Measurements from ENCODE around the gene PPP2R5B. TPM values are rescaled to one million over a fixed set of nuclear protein-coding genes. Genes with fewer than 3 reads are reported as not detected.
A peak's percentile ranks its signal among the peaks of the same experiment; 100 is the strongest.

The PPP2R5B gene
- total RNA-seq, 2 experiments from 2014 or later = 16.8 to 18.3 TPM

GRCh38 chr11:64887234-64887756 is 37.2 kb upstream of the PPP2R5B start:
- Histone ChIP-seq H3K36me3 (ENCODE audit: insufficient read depth, low read length) (no peaks in the 10 kb centered on the region), H3K4me1 (ENCODE audit: insufficient read depth, low read length) (peaks cover 39% of the 10 kb centered on the region), H3K9me3 (ENCODE audit: control insufficient read depth in 1 of 2, insufficient read depth in 1 of 2, low read length in 2 of 2) (no peaks in the 10 kb centered on the region), H3K4me3 (ENCODE audit: low read length) (no peak overlapping the region), H3K27ac (ENCODE audit: low read depth in 1 of 2, low read length in 2 of 2) (peak overlapping the region in 1 of 2 donors; percentile 19), H3K27me3 (ENCODE audit: control insufficient read depth in 1 of 2, insufficient read depth in 2 of 2, low read length in 2 of 2) (no peaks in the 10 kb centered on the region)
- TF ChIP-seq, protein P1, sequence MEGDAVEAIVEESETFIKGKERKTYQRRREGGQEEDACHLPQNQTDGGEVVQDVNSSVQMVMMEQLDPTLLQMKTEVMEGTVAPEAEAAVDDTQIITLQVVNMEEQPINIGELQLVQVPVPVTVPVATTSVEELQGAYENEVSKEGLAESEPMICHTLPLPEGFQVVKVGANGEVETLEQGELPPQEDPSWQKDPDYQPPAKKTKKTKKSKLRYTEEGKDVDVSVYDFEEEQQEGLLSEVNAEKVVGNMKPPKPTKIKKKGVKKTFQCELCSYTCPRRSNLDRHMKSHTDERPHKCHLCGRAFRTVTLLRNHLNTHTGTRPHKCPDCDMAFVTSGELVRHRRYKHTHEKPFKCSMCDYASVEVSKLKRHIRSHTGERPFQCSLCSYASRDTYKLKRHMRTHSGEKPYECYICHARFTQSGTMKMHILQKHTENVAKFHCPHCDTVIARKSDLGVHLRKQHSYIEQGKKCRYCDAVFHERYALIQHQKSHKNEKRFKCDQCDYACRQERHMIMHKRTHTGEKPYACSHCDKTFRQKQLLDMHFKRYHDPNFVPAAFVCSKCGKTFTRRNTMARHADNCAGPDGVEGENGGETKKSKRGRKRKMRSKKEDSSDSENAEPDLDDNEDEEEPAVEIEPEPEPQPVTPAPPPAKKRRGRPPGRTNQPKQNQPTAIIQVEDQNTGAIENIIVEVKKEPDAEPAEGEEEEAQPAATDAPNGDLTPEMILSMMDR (IDR thresholded peaks at IDR 0.05) = no peak
- ChIA-PET CTCF (interaction anchor here (1.0 to 4.9 kb wide), 7 partner anchors 9 to 109 kb away, joined by 4 to 136 read pairs (median 20); partner anchors contain the start of genes CDC42BPG, EHD1 and SF1), POLR2A (interaction anchor here (2.0 to 17.7 kb wide), 2 partner anchors 10 to 30 kb away, joined by 28 to 767 read pairs; partner anchors contain the start of genes CDC42BPG and EHD1)
- Mint-ChIP-seq H3K27me3 (no peaks in the 10 kb centered on the region), H3K4me1 (ENCODE audit: low read depth) (peaks cover 26% of the 10 kb centered on the region), H3K4me3 (no peak overlapping the region), H3K9me3 (no peaks in the 10 kb centered on the region), H3K27ac (peak overlapping the region; percentile 75), H3K36me3 (ENCODE audit: low read depth) (no peaks in the 10 kb centered on the region)
- intact Hi-C loops (cut with DNase I, micrococcal nuclease) = loop anchor here in 1 of 2 experiments (5.0 kb wide), 1 partner anchor 85 kb away; the partner anchor contains the start of gene MAP4K2
- DNase-seq (no peak), ATAC-seq (ENCODE audit: poor library complexity) (no peak)

GRCh38 chr11:64887757-64888405 is 36.6 kb upstream of the PPP2R5B start:
- ATAC-seq (ENCODE audit: poor library complexity) = peak; percentile 87
- H3K9me3 Mint-ChIP-seq = no peaks in the 10 kb centered on the region
- H3K36me3 ChIP-seq (ENCODE audit: insufficient read depth, low read length) = no peaks in the 10 kb centered on the region
- H3K27ac ChIP-seq (ENCODE audit: low read depth in 1 of 2, low read length in 2 of 2) = peak overlapping the region in 1 of 2 donors; percentile 19
- H3K9me3 ChIP-seq (ENCODE audit: control insufficient read depth in 1 of 2, insufficient read depth in 1 of 2, low read length in 2 of 2) = no peaks in the 10 kb centered on the region
- ChIA-PET CTCF (interaction anchor here (0.6 to 4.9 kb wide), 14 partner anchors 10 to 445 kb away, joined by 3 to 136 read pairs (median 6); partner anchors contain the start of genes CDC42BPG, DPF2, EHD1 and PPP2R5B), POLR2A (interaction anchor here (0.6 to 17.7 kb wide), 4 partner anchors 10 to 109 kb away, joined by 3 to 767 read pairs (median 16); partner anchors contain the start of genes CDC42BPG and EHD1)
- H3K36me3 Mint-ChIP-seq (ENCODE audit: low read depth) = no peaks in the 10 kb centered on the region
- intact Hi-C loops (cut with DNase I, micrococcal nuclease) = loop anchor here in 1 of 2 experiments (5.0 kb wide), 1 partner anchor 86 kb away; the partner anchor contains the start of gene MAP4K2
- peaks cover 39% of the 10 kb centered on the region for H3K4me1 ChIP-seq (ENCODE audit: insufficient read depth, low read length)
- peaks cover 26% of the 10 kb centered on the region for H3K4me1 Mint-ChIP-seq (ENCODE audit: low read depth)
- H3K4me3 ChIP-seq (ENCODE audit: low read length) = peak overlapping the region; percentile 4
- no peaks in the 10 kb centered on the region for H3K27me3 ChIP-seq (ENCODE audit: control insufficient read depth in 1 of 2, insufficient read depth in 2 of 2, low read length in 2 of 2)
- no peaks in the 10 kb centered on the region for H3K27me3 Mint-ChIP-seq
- TF ChIP-seq, protein P1 (IDR thresholded peaks at IDR 0.05) = peak; percentile 97
- peak overlapping the region; percentile 74 for H3K4me3 Mint-ChIP-seq
- peak; percentile 72 to 91 (median 84) for DNase-seq
- peak overlapping the region; percentile 75 for H3K27ac Mint-ChIP-seq

- DNase-seq = no peak
- Mint-ChIP-seq H3K36me3 (ENCODE audit: low read depth) (no peaks in the 10 kb centered on the region), H3K4me1 (ENCODE audit: low read depth) (peaks cover 26% of the 10 kb centered on the region), H3K27me3 (no peaks in the 10 kb centered on the region), H3K9me3 (no peaks in the 10 kb centered on the region), H3K27ac (peak overlapping the region; percentile 41), H3K4me3 (peak overlapping the region; percentile 74)
- ChIA-PET POLR2A (interaction anchor here (0.6 to 17.7 kb wide), 4 partner anchors 11 to 110 kb away, joined by 3 to 767 read pairs (median 16); partner anchors contain the start of genes CDC42BPG and EHD1), CTCF (interaction anchor here (0.6 to 4.9 kb wide), 14 partner anchors 10 to 445 kb away, joined by 3 to 136 read pairs (median 6); partner anchors contain the start of genes CDC42BPG, DPF2, EHD1 and PPP2R5B)
- TF ChIP-seq, protein P1 (IDR thresholded peaks at IDR 0.05) = no peak
- Histone ChIP-seq H3K36me3 (ENCODE audit: insufficient read depth, low read length) (no peaks in the 10 kb centered on the region), H3K4me1 (ENCODE audit: insufficient read depth, low read length) (peaks cover 36% of the 10 kb centered on the region), H3K27ac (ENCODE audit: low read depth in 1 of 2, low read length in 2 of 2) (no peak overlapping the region), H3K27me3 (ENCODE audit: control insufficient read depth in 1 of 2, insufficient read depth in 2 of 2, low read length in 2 of 2) (no peaks in the 10 kb centered on the region), H3K4me3 (ENCODE audit: low read length) (no peak overlapping the region), H3K9me3 (ENCODE audit: control insufficient read depth in 1 of 2, insufficient read depth in 1 of 2, low read length in 2 of 2) (no peaks in the 10 kb centered on the region)
- intact Hi-C loops (cut with DNase I, micrococcal nuclease) = loop anchor here in 1 of 2 experiments (5.0 kb wide), 1 partner anchor 86 kb away; the partner anchor contains the start of gene MAP4K2
- ATAC-seq (ENCODE audit: poor library complexity) = no peak
Measured at GRCh38 chr11:64888406-64888728, 36.1 kb upstream of the PPP2R5B start.
